WTC11 (cell line): ENCODE data around the gene TAC4. TPM values are rescaled to one million over a fixed set of nuclear protein-coding genes. Genes with fewer than 3 reads are reported as not detected.

Experiments used
- ATAC-seq: fragments of 200-7000 bp; cut with Tn5 transposase; 2 replicates; pipeline ENCODE4 v1.10.0; 2021; ENCODE audit warnings: mild to moderate bottlenecking, moderate library complexity
- CTCF ChIA-PET: fragments of 300-600 bp; sonication (Branson Sonifier 250); formaldehyde crosslinking; loops from one replicate; lab custom pipeline; 2021; ENCODE audit warnings: antibody characterized with exemption; lab: Charles Lee
- POLR2A ChIA-PET: fragments of 350-600 bp; sonication (Branson Sonifier 250); formaldehyde crosslinking; loops from one replicate; lab custom pipeline; 2021; ENCODE audit warnings: antibody characterized with exemption; lab: Charles Lee
- DNase-seq: peaks from one replicate; pipeline ENCODE4 v3.0.0; 2021; ENCODE audit warnings: low spot score
- H3K27ac Mint-ChIP-seq: 2 replicates; pipeline ENCODE4 v1.8.0; 2021; ENCODE audit warnings: mixed read lengths
- H3K27me3 Mint-ChIP-seq: 2 replicates; pipeline ENCODE4 v1.8.0; 2021; ENCODE audit warnings: low read depth, mild to moderate bottlenecking, moderate library complexity, mixed read lengths
- H3K36me3 Mint-ChIP-seq: 2 replicates; pipeline ENCODE4 v1.8.0; 2021; ENCODE audit warnings: mixed read lengths
- H3K4me1 Mint-ChIP-seq: 2 replicates; pipeline ENCODE4 v1.8.0; 2022; ENCODE audit warnings: mixed read lengths
- H3K4me3 Mint-ChIP-seq: 2 replicates; pipeline ENCODE4 v1.8.0; 2021; ENCODE audit warnings: mild to moderate bottlenecking, moderate library complexity, mixed read lengths
- H3K9me3 Mint-ChIP-seq: 2 replicates; pipeline ENCODE4 v1.8.0; 2021; ENCODE audit warnings: mixed read lengths
- ARID4B ChIP-seq: sonication (generic); formaldehyde crosslinking; IDR thresholded peaks from 2 replicates; pipeline ENCODE4 v1.8.0; 2023; ENCODE audit warnings: missing genetic modification reagents, mild to moderate bottlenecking, borderline replicate concordance
- ATF3 ChIP-seq: sonication (generic); formaldehyde crosslinking; conservative IDR thresholded peaks from 2 replicates; pipeline ENCODE4 v1.8.1; 2022; ENCODE audit warnings: mild to moderate bottlenecking, missing genetic modification reagents
- CREB1 ChIP-seq: sonication (generic); formaldehyde crosslinking; IDR thresholded peaks from 2 replicates; pipeline ENCODE4 v1.8.0; 2023; ENCODE audit warnings: mild to moderate bottlenecking, missing genetic modification reagents
- E2F4 ChIP-seq: sonication (generic); formaldehyde crosslinking; IDR thresholded peaks from 2 replicates; pipeline ENCODE4 v1.8.1; 2022; ENCODE audit warnings: low read depth, mild to moderate bottlenecking, moderate library complexity, missing genetic modification reagents, borderline replicate concordance
- ETV6 ChIP-seq: sonication (generic); formaldehyde crosslinking; IDR thresholded peaks from 2 replicates; pipeline ENCODE4 v1.8.1; 2022; ENCODE audit warnings: mild to moderate bottlenecking, missing genetic modification reagents
- FOXK1 ChIP-seq: sonication (generic); formaldehyde crosslinking; IDR thresholded peaks from 2 replicates; pipeline ENCODE4 v1.8.0; 2022; ENCODE audit warnings: mild to moderate bottlenecking, moderate library complexity, missing genetic modification reagents
- FOXP1 ChIP-seq: sonication (generic); formaldehyde crosslinking; IDR thresholded peaks from 2 replicates; pipeline ENCODE4 v1.8.0; 2022; ENCODE audit warnings: missing genetic modification reagents, mild to moderate bottlenecking, moderate library complexity, borderline replicate concordance
- IRF2 ChIP-seq: sonication (generic); formaldehyde crosslinking; IDR thresholded peaks from 2 replicates; pipeline ENCODE4 v1.8.0; 2022; ENCODE audit warnings: low read depth, missing genetic modification reagents, borderline replicate concordance
- JAZF1 ChIP-seq: fragments of 250-450 bp; sonication (Bioruptor Pico); IDR thresholded peaks from 2 replicates; pipeline ENCODE4 v1.9.0; 2021; ENCODE audit warnings: moderate library complexity, mild to moderate bottlenecking, inconsistent platforms
- MXD4 ChIP-seq: fragments of 250-450 bp; sonication (Bioruptor Pico); IDR thresholded peaks from 2 replicates; pipeline ENCODE4 v1.8.0; 2021; ENCODE audit warnings: mild to moderate bottlenecking, moderate library complexity, borderline replicate concordance
- MYBL2 ChIP-seq: sonication (generic); formaldehyde crosslinking; IDR thresholded peaks from 2 replicates; pipeline ENCODE4 v1.8.1; 2023; ENCODE audit warnings: mild to moderate bottlenecking, moderate library complexity, missing genetic modification reagents
- NR3C1 ChIP-seq: sonication (generic); formaldehyde crosslinking; conservative IDR thresholded peaks from 2 replicates; pipeline ENCODE4 v1.8.1; 2023; ENCODE audit warnings: low read depth, mild to moderate bottlenecking, missing genetic modification reagents
- PRDM15 ChIP-seq: sonication (generic); formaldehyde crosslinking; IDR thresholded peaks from 2 replicates; pipeline ENCODE4 v1.8.0; 2022; ENCODE audit warnings: missing genetic modification reagents
- PRRX2 ChIP-seq: fragments of 250-450 bp; sonication (Bioruptor Pico); IDR thresholded peaks from 2 replicates; pipeline ENCODE4 v1.8.0; 2021; ENCODE audit warnings: mild to moderate bottlenecking
- RORB ChIP-seq: fragments of 250-450 bp; sonication (Bioruptor Pico); IDR thresholded peaks from 2 replicates; pipeline ENCODE4 v1.9.0; 2021; ENCODE audit warnings: mild to moderate bottlenecking
- SMAD4 ChIP-seq: sonication (generic); formaldehyde crosslinking; IDR thresholded peaks from 2 replicates; pipeline ENCODE4 v1.8.0; 2022; ENCODE audit warnings: mild to moderate bottlenecking, missing genetic modification reagents
- SOX15 ChIP-seq: fragments of 250-450 bp; sonication (Bioruptor Pico); IDR thresholded peaks from 2 replicates; pipeline ENCODE4 v1.9.0; 2021; ENCODE audit warnings: mild to moderate bottlenecking
- ZNF121 ChIP-seq: sonication (generic); formaldehyde crosslinking; IDR thresholded peaks from 2 replicates; pipeline ENCODE4 v1.8.0; 2023; ENCODE audit warnings: missing genetic modification reagents
- ZNF138 ChIP-seq: sonication (generic); formaldehyde crosslinking; conservative IDR thresholded peaks from 2 replicates; pipeline ENCODE4 v1.8.1; 2022; ENCODE audit warnings: mild to moderate bottlenecking, moderate library complexity, missing genetic modification reagents
- ZNF317 ChIP-seq: sonication (generic); formaldehyde crosslinking; IDR thresholded peaks from 2 replicates; pipeline ENCODE4 v1.8.1; 2023; ENCODE audit warnings: low read depth, mild to moderate bottlenecking, moderate library complexity, missing genetic modification reagents, borderline replicate concordance
- ZSCAN18 ChIP-seq: fragments of 250-450 bp; sonication (Bioruptor Pico); IDR thresholded peaks from 2 replicates; pipeline ENCODE4 v2.1.2; 2022; ENCODE audit warnings: mild to moderate bottlenecking, moderate library complexity
- total RNA-seq: library from RNA; stranded (reverse); gene quantifications from 3 replicates; pipeline ENCODE4 v1.2.3, GENCODE V29; 2021
- TF ChIP-seq, protein P1 (sequence below): sonication (generic); formaldehyde crosslinking; IDR thresholded peaks from 2 replicates; pipeline ENCODE4 v1.8.0; 2022; ENCODE audit warnings: mild to moderate bottlenecking, missing genetic modification reagents
- TF ChIP-seq, protein P2 (sequence below): sonication (generic); formaldehyde crosslinking; IDR thresholded peaks from 2 replicates; pipeline ENCODE4 v1.8.0; 2023; ENCODE audit warnings: missing genetic modification reagents

TAC4 gene
- total RNA-seq, 1 experiment from 2014 or later = not detected

DNA sequence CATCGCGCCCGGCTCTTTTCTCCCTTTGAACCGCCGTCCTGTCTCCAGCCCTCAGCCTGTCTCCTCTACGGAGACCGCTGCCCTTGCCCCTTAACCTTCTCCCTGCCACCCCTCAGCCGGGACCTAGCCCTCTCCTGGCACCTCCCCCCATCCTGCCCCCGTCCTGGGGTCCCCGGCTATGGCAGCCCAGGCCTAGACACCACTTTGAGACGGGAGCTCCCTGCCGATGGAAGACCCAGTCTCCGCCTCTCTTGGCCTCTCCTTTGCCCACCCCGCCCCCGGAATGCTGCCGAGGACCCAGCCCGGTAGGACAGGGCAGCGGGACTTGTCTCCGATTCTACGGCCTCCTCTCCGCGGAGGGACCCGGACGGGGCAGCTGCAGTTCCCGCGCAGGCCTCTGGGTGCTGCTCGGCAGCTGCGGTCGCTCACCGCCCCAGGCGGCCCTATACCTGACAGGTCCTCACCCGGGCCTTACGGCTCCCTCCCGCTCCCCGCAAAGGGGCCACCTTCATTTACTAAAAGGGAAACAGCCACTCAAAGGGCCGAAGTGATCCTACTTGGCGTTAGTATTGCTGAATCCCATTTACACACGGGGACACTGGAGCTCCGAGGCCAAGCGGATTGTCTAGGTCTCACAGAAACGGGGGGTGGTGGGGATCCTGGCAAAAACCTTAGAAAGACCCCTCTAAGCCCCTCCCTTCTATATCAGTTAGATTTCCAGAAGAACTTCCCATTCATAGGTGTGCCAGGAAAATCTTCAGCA lies 32.6 kb upstream of the TAC4 start:
- POLR2A ChIA-PET = interaction anchor here (0.8 to 1.6 kb wide), 6 partner anchors 9 to 109 kb away, joined by 3 to 4 read pairs (median 3); no protein-coding TSS in a partner anchor
- peak; percentile 85 for TF ChIP-seq ZNF121
- TF ChIP-seq ZNF138 (CRISPR knock-in tag) = no peak
- TF ChIP-seq MYBL2 (CRISPR knock-in tag) = no peak
- TF ChIP-seq, protein P1, sequence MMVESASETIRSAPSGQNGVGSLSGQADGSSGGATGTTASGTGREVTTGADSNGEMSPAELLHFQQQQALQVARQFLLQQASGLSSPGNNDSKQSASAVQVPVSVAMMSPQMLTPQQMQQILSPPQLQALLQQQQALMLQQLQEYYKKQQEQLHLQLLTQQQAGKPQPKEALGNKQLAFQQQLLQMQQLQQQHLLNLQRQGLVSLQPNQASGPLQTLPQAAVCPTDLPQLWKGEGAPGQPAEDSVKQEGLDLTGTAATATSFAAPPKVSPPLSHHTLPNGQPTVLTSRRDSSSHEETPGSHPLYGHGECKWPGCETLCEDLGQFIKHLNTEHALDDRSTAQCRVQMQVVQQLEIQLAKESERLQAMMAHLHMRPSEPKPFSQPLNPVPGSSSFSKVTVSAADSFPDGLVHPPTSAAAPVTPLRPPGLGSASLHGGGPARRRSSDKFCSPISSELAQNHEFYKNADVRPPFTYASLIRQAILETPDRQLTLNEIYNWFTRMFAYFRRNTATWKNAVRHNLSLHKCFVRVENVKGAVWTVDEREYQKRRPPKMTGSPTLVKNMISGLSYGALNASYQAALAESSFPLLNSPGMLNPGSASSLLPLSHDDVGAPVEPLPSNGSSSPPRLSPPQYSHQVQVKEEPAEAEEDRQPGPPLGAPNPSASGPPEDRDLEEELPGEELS (CRISPR knock-in tag) = no peak
- TF ChIP-seq, protein P2, sequence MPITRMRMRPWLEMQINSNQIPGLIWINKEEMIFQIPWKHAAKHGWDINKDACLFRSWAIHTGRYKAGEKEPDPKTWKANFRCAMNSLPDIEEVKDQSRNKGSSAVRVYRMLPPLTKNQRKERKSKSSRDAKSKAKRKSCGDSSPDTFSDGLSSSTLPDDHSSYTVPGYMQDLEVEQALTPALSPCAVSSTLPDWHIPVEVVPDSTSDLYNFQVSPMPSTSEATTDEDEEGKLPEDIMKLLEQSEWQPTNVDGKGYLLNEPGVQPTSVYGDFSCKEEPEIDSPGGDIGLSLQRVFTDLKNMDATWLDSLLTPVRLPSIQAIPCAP (CRISPR knock-in tag) = no peak
- no peak for TF ChIP-seq MXD4
- 0 out of 2 replicates have a peak, but pooled peaks have one; percentile 17 for TF ChIP-seq SMAD4
- no peak for TF ChIP-seq CREB1
- TF ChIP-seq JAZF1 (CRISPR knock-in tag) = no peak
- TF ChIP-seq PRRX2 (CRISPR knock-in tag) = no peak
- TF ChIP-seq ZSCAN18 (CRISPR knock-in tag) = no peak
- no peak for TF ChIP-seq ATF3 (CRISPR knock-in tag)
- TF ChIP-seq E2F4 = no peak
- TF ChIP-seq FOXP1 (CRISPR knock-in tag) = peak; percentile 37; the same call in 1 of the 2 replicates
- TF ChIP-seq PRDM15 = no peak
- no peak for TF ChIP-seq IRF2 (CRISPR knock-in tag)
- no peak for TF ChIP-seq NR3C1 (CRISPR knock-in tag)
- TF ChIP-seq FOXK1 = no peak
- no peak for TF ChIP-seq SOX15 (CRISPR knock-in tag)
- TF ChIP-seq ETV6 (CRISPR knock-in tag) = peak; percentile 33; the same call in 1 of the 2 replicates
- TF ChIP-seq RORB (CRISPR knock-in tag) = no peak
- peak; percentile 67; the same call in 1 of the 2 replicates for TF ChIP-seq ARID4B (CRISPR knock-in tag)
- 0 out of 2 replicates have a peak, but pooled peaks have one; percentile 54 for TF ChIP-seq ZNF317

More for the DNA sequence above, 32.6 kb upstream of the TAC4 start:
- Mint-ChIP-seq H3K36me3 (no peaks in the 10 kb centered on the region), H3K9me3 (no peaks in the 10 kb centered on the region), H3K27me3 (peaks cover 28% of the 10 kb centered on the region), H3K4me1 (peaks cover 30% of the 10 kb centered on the region), H3K27ac (no peak overlapping the region), H3K4me3 (peak overlapping the region; percentile 71)
- peak; percentile 96 for DNase-seq
- CTCF ChIA-PET = interaction anchor here (0.7 to 7.0 kb wide), 31 partner anchors 9 to 245 kb away, joined by 3 to 105 read pairs (median 4); partner anchors contain the start of genes DLX3, FAM117A and ITGA3
- ATAC-seq = peak; percentile 89
